Neuron (in vitro differentiated cells): ENCODE measurements around the gene RAD23A.

ENCODE experiments used
- H2AFZ ChIP-seq: one replicate; pipeline ENCODE4 v1.6.1; 2013; ENCODE audit warnings: low read depth, mild to moderate bottlenecking, inconsistent platforms, low read length, moderate library complexity
- H3K27me3 ChIP-seq: one replicate; pipeline ENCODE4 v1.6.1; 2013; ENCODE audit warnings: low read length; ENCODE audit not compliant: insufficient read depth
- H3K36me3 ChIP-seq: one replicate; pipeline ENCODE4 v1.6.1; 2013; ENCODE audit warnings: low read length; ENCODE audit not compliant: insufficient read depth
- H3K4me1 ChIP-seq: one replicate; pipeline ENCODE4 v1.6.1; 2013; ENCODE audit warnings: low read length; ENCODE audit not compliant: insufficient read depth
- H3K4me3 ChIP-seq: 2 replicates; pipeline ENCODE4 v1.5.1; 2013; ENCODE audit warnings: mild to moderate bottlenecking, low read length, moderate library complexity
- H3K9me3 ChIP-seq: one replicate; pipeline ENCODE4 v1.6.1; 2013; ENCODE audit warnings: low read length

Gene RAD23A

DNA sequence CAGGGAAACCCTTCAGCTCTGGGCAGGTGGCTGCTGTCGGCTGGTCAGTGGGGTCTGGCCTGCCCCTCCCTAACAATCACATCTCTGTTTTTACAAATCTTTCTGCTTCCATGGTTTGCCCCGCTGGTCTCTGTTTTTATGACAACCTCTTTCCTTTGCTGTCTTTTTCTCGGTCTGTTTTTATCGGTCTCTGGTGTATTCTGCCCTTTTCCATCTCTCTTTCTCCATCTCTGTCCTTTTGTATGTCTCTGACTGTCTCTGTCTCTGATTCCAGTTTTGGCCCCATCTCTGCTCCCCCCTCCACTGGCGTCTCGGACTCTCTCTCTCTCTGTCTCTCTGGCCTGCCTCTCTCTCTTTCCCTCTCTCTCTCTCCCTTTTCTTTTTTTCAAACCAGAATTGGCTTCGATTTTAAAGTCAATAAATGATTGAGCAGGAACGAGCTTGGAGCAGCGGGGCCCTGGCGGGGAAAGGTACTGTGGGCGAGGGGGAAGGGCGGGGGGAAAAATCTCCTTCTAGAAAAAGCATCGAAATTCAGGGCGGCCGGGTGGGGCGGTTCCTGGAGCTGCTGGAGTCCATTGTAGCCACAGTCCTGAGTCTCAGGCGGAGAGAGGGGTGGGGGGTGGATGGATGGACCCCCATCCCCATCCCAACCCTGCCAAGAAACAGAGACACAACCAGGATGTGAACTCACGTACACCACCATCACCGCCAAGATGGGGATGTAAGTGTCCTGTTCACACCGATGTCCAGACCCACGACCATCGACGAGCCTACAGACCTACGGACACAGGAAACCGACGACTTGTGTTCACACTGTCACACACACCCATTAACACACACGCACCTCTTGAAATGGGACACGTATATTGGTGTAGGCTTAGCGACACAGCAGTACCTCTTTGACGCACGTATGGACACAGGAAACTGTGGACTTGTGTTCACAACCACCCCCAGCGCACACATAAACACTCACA is 52.6 kb downstream of the RAD23A start:
- H3K27me3 ChIP-seq: peaks cover 79% of the 10 kb centered on the region
- H3K4me3 ChIP-seq: no peak overlapping the region
- H3K4me1 ChIP-seq: peaks cover 3% of the 10 kb centered on the region
- no peaks in the 10 kb centered on the region for H3K36me3 ChIP-seq
- no peak overlapping the region for H2AFZ ChIP-seq
- H3K9me3 ChIP-seq: no peaks in the 10 kb centered on the region

DNA sequence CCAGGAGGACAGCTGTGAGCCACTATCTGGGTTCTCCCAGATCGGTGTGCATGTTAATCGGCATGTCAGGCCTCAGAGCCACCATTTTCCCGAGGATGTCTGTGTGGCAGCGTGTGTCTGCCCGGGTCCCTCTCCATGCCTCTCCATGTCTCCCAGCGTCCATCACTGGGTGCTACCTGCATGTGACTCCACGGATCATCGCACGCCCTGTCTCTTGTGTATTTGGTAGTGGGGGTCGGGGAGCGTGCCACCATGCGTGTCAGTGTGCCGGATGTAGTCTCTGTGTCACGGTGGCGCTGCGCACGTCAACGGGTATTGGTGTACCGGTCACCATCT is 55.5 kb downstream of the RAD23A start:
- Histone ChIP-seq H2AFZ (no peak overlapping the region), H3K4me1 (no peaks in the 10 kb centered on the region), H3K4me3 (no peak overlapping the region), H3K9me3 (no peaks in the 10 kb centered on the region), H3K36me3 (no peaks in the 10 kb centered on the region), H3K27me3 (peaks cover 84% of the 10 kb centered on the region)

DNA sequence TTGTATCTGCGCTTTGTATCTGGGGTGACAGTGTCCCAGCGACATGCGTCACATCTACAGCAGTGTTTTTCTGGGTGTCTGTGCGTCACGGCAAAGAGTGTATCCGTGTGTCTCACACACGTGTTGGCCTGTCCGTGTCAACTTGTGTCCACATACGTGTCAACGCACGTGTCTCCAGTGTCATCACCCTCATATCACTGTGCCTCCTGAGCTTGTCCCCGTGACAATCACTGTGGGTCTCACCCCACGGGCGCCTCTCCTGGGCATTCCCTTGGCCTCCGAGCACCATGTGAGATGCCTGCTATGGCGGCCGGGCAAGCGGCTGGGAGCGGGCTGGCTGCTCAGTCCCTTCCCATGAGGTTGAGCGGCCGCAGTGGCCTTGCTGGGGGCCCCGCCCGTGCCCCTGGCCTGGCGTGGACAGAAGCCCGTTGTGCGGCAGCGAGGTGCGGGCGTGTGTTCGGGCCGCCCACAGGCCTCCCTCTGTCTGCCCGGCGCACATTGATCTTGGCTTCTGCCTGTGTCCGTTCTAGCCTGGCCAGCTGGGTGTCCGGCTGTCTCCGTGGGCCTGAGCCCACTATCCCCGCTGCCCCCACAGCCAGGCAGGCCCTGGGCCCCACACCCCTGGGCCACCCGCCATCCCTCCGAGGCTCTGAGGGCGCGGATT is 56.0 kb downstream of the RAD23A start:
- H3K27me3 ChIP-seq: peaks cover 85% of the 10 kb centered on the region
- H3K4me1 ChIP-seq: no peaks in the 10 kb centered on the region
- no peaks in the 10 kb centered on the region for H3K36me3 ChIP-seq
- no peak overlapping the region for H3K4me3 ChIP-seq
- no peak overlapping the region for H2AFZ ChIP-seq
- no peaks in the 10 kb centered on the region for H3K9me3 ChIP-seq

DNA sequence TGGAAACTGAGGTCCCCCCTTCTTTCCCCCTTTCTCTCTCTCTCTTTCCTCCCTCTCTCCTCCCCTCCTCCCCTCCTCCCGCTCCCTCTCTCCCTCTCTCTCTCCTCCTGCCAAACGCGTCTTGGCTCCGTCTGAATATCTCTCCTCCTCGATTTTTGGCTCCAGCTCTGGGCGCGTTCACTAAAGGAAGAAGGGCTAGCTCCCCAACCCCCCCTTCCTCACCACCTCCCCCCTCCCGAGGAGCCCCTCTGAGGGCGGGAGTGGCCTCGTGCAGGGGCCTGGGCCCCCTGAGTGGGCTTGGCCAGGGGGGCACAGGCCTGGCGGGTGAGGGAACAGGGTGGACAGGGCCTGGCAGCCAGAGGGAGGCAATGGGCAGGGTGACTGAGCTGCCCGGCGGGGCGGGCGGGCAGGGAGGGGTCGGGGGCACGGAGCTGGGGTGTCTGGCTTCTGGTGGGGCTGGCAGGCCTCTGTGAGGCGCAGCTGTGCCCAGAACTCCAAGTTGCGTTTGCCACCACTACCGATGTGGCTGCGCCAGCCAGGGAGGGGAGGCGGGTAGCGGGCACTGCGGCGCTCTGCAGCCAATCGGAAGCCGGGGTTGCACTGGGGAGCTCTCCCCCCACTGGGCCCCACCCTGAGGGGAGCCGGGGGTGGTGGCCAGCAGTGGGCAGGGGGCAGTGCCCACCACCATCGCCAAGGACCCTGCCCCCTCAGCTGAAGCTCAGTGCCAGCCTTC is 56.7 kb downstream of the RAD23A start:
- no peaks in the 10 kb centered on the region for H3K4me1 ChIP-seq
- no peaks in the 10 kb centered on the region for H3K9me3 ChIP-seq
- no peak overlapping the region for H3K4me3 ChIP-seq
- no peaks in the 10 kb centered on the region for H3K36me3 ChIP-seq
- H3K27me3 ChIP-seq: peaks cover 85% of the 10 kb centered on the region
- no peak overlapping the region for H2AFZ ChIP-seq

DNA sequence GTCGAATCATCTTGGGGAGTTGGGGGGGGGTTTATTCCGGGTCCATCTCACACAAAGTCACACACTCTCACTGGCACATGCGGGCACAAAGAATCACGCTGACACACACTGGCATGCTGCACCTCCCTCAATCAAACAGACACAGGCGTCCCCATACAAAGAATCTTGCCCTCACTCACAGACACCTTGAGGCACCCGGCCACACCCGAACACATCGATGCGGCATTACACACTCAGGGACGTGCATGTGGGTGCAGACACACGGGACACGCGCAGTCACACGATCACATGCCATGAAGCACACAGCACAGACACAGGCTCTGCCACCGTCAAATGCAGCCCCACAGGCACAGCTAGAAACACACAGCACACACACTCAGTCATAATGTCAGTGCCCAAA is 57.4 kb downstream of the RAD23A start:
- Histone ChIP-seq H3K4me1 (no peaks in the 10 kb centered on the region), H2AFZ (no peak overlapping the region), H3K27me3 (peaks cover 84% of the 10 kb centered on the region), H3K9me3 (no peaks in the 10 kb centered on the region), H3K4me3 (no peak overlapping the region), H3K36me3 (no peaks in the 10 kb centered on the region)
